ENCODE results near the gene EPB41L5. TPM values are rescaled to one million over a fixed set of nuclear protein-coding genes. Genes with fewer than 3 reads are reported as not detected.

The EPB41L5 gene
- total RNA-seq, 6 donors from 2014 or later: 53.0 to 182 (median 92.3) TPM

GRCh38 chr2:120007851-120008250 is 5.0 kb upstream of the EPB41L5 start:
- Histone ChIP-seq H3K4me1 (peaks cover 0 to 6% (median 5%) of the 10 kb centered on the region in 4 donors), H3K27me3 (no peaks in the 10 kb centered on the region), H3K9me3 (no peaks in the 10 kb centered on the region), H3K36me3 (no peaks in the 10 kb centered on the region), H3K4me3 (no peak overlapping the region), H3K27ac (no peak overlapping the region)
- ATAC-seq (ENCODE audit: low FRiP score in 2 of 2) (no peak), DNase-seq (no peak)
- TF ChIP-seq POLR2A (IDR thresholded peaks at IDR 0.05): no peak
- no peak for TF ChIP-seq POLR2AphosphoS5 (IDR thresholded peaks at IDR 0.05)
- TF ChIP-seq CTCF (IDR thresholded peaks at IDR 0.05): no peak
- WGBS, 2 donors: 94 to 97% methylated on average over 4 of the region's 4 CpGs

- H3K4me3 ChIP-seq: peak overlapping the region in 3 of 4 donors; percentile 68 to 96 (median 86)
- H3K27me3 ChIP-seq: no peaks in the 10 kb centered on the region
- DNase-seq: no peak
- WGBS, 2 donors: 24 to 29% methylated on average over 8 of the region's 8 CpGs
- peak overlapping the region; percentile 88 to 92 (median 91) for H3K27ac ChIP-seq
- no peaks in the 10 kb centered on the region for H3K36me3 ChIP-seq
- H3K9me3 ChIP-seq: no peaks in the 10 kb centered on the region
- ATAC-seq (ENCODE audit: low FRiP score in 2 of 2): no peak
- TF ChIP-seq EP300 (IDR thresholded peaks at IDR 0.05): no peak
- peaks cover 0 to 10% (median 7%) of the 10 kb centered on the region in 4 donors for H3K4me1 ChIP-seq
These were observed 514 bp upstream of the EPB41L5 start for GRCh38 chr2:120012363-120012762.

GRCh38 chr2:120013597-120014223 is 833 bp downstream of the EPB41L5 start:
- H3K4me1 ChIP-seq: peaks cover 0 to 10% (median 7%) of the 10 kb centered on the region in 4 donors
- no peaks in the 10 kb centered on the region for H3K36me3 ChIP-seq
- peak overlapping the region; percentile 88 to 92 (median 91) for H3K27ac ChIP-seq
- H3K27me3 ChIP-seq: no peaks in the 10 kb centered on the region
- no peak for TF ChIP-seq POLR2A (IDR thresholded peaks at IDR 0.05)
- no peak for TF ChIP-seq EP300 (IDR thresholded peaks at IDR 0.05)
- H3K9me3 ChIP-seq: no peaks in the 10 kb centered on the region
- WGBS, 2 donors: 27 to 33% methylated on average over 17 of the region's 17 CpGs
- DNase-seq: peak in 1 of 2 donors; percentile 36
- H3K4me3 ChIP-seq: peak overlapping the region; percentile 68 to 96 (median 80)
- ATAC-seq (ENCODE audit: low FRiP score in 2 of 2): no peak

- Histone ChIP-seq H3K4me3 (peak overlapping the region in 3 of 4 donors; percentile 68 to 96 (median 86)), H3K36me3 (no peaks in the 10 kb centered on the region), H3K4me1 (peaks cover under 1 to 12% (median 10%) of the 10 kb centered on the region in 4 donors), H3K27me3 (no peaks in the 10 kb centered on the region), H3K9me3 (no peaks in the 10 kb centered on the region), H3K27ac (peak overlapping the region in 2 of 4 donors; percentile 17 to 88)
- TF ChIP-seq POLR2A (IDR thresholded peaks at IDR 0.05) (no peak), CTCF (IDR thresholded peaks at IDR 0.05) (no peak), POLR2AphosphoS5 (IDR thresholded peaks at IDR 0.05) (no peak), EP300 (IDR thresholded peaks at IDR 0.05) (no peak)
- 60 to 65% methylated on average over 8 of the region's 8 CpGs for WGBS, 2 donors
- ATAC-seq (ENCODE audit: low FRiP score in 2 of 2): no peak
- DNase-seq: no peak
These were observed 1.5 kb downstream of the EPB41L5 start for GRCh38 chr2:120014226-120014980.

- Histone ChIP-seq H3K4me3 (no peak overlapping the region), H3K9me3 (no peaks in the 10 kb centered on the region), H3K4me1 (peaks cover 3 to 16% (median 10%) of the 10 kb centered on the region in 4 donors), H3K27me3 (no peaks in the 10 kb centered on the region), H3K36me3 (peaks cover 0 to 3% (median 0%) of the 10 kb centered on the region in 4 donors), H3K27ac (peak overlapping the region in 1 of 4 donors; percentile 17)
- ATAC-seq (ENCODE audit: low FRiP score in 2 of 2) (no peak), DNase-seq (no peak)
- TF ChIP-seq EP300 (IDR thresholded peaks at IDR 0.05) (no peak), CTCF (IDR thresholded peaks at IDR 0.05) (no peak), POLR2A (IDR thresholded peaks at IDR 0.05) (no peak), POLR2AphosphoS5 (IDR thresholded peaks at IDR 0.05) (no peak)
- WGBS, 2 donors: 79 to 81% methylated on average over 3 of the region's 3 CpGs
These were observed 3.9 kb downstream of the EPB41L5 start for GRCh38 chr2:120016800-120017199.

All from upper lobe of left lung (tissue), 6 donors.